ENCODE data around the gene LAMA2.

DNA sequence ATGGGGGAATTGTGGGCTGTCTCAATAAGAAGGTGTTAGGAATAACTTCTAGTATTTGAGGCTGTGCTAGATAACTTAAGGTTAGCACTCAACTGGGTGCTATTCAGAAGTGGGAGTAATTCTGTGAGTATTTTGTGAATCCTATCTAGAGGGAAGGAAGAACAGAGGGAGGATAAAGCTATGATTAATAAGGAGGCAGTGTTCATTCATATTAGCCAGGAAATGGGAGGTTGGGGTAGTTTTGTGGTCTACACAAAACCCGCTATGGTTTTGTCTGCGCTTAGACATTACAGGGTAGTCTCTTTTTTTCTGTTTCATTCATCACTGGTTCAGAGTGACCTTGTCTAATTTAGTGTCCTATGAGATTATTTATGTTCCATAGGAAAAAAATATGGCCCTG lies 486.0 kb downstream of the LAMA2 start:
- TF ChIP-seq, protein P1, sequence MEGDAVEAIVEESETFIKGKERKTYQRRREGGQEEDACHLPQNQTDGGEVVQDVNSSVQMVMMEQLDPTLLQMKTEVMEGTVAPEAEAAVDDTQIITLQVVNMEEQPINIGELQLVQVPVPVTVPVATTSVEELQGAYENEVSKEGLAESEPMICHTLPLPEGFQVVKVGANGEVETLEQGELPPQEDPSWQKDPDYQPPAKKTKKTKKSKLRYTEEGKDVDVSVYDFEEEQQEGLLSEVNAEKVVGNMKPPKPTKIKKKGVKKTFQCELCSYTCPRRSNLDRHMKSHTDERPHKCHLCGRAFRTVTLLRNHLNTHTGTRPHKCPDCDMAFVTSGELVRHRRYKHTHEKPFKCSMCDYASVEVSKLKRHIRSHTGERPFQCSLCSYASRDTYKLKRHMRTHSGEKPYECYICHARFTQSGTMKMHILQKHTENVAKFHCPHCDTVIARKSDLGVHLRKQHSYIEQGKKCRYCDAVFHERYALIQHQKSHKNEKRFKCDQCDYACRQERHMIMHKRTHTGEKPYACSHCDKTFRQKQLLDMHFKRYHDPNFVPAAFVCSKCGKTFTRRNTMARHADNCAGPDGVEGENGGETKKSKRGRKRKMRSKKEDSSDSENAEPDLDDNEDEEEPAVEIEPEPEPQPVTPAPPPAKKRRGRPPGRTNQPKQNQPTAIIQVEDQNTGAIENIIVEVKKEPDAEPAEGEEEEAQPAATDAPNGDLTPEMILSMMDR (IDR thresholded peaks at IDR 0.05; ENCODE audit: low read depth, low read length), result no peak
- TF ChIP-seq, protein P2, sequence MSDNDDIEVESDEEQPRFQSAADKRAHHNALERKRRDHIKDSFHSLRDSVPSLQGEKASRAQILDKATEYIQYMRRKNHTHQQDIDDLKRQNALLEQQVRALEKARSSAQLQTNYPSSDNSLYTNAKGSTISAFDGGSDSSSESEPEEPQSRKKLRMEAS (IDR thresholded peaks at IDR 0.05; ENCODE audit: low read depth, low read length), result no peak

Measured in NB4 (cell line).